ENCODE results near the gene PPIE.

Gene PPIE

GRCh38 chr1:39690794-39691382, 47.8 kb upstream of the PPIE start:
- H4K8ac ChIP-seq (ENCODE audit: low read length): no peak overlapping the region
- H3K4me3 ChIP-seq (ENCODE audit: insufficient read depth in 1 of 2, low read depth in 1 of 2, low read length in 2 of 2): peak overlapping the region in 1 of 2 experiments; percentile 29
- H3K27me3 ChIP-seq (ENCODE audit: control insufficient read depth in 1 of 2, insufficient read depth in 1 of 2, low read length in 2 of 2): peaks cover 92 to 96% of the 10 kb centered on the region in 2 experiments
- no peak overlapping the region for H3K27ac ChIP-seq (ENCODE audit: low read length, poor library complexity, severe bottlenecking)
- no peak overlapping the region for H3K18ac ChIP-seq (ENCODE audit: low read depth in 1 of 2, low read length in 2 of 2)
- H4K91ac ChIP-seq (ENCODE audit: low read length): peak overlapping the region; percentile 45
- WGBS: 50% methylated on average over 7 of the region's 28 CpGs
- H3K4ac ChIP-seq (ENCODE audit: low read depth in 1 of 2, low read length in 2 of 2): no peak overlapping the region
- H2AK5ac ChIP-seq (ENCODE audit: low read length, severe bottlenecking): no peak overlapping the region
- H2BK12ac ChIP-seq (ENCODE audit: low read length in 2 of 2): no peak overlapping the region
- H2BK5ac ChIP-seq (ENCODE audit: low read depth, low read length, poor library complexity, severe bottlenecking): no peak overlapping the region
- no peaks in the 10 kb centered on the region for H3K79me1 ChIP-seq (replicated peaks; ENCODE audit: low read length, poor library complexity, severe bottlenecking)
- no peak overlapping the region for H2AFZ ChIP-seq (ENCODE audit: low read depth, low read length)
- H3K4me2 ChIP-seq (ENCODE audit: low read length, poor library complexity, severe bottlenecking): peak overlapping the region; percentile 43
- no peak overlapping the region for H2BK15ac ChIP-seq (ENCODE audit: low read depth, poor library complexity, severe bottlenecking)
- H3K4me1 ChIP-seq (ENCODE audit: control insufficient read depth, insufficient read depth, low read depth, low read length): peaks cover 14% of the 10 kb centered on the region
- H3K23ac ChIP-seq (ENCODE audit: low read length in 2 of 2): peak overlapping the region in 1 of 2 experiments; percentile 75
- H3K14ac ChIP-seq (ENCODE audit: low read length in 2 of 2): no peak overlapping the region
- H3K9ac ChIP-seq (ENCODE audit: low read length): no peak overlapping the region
- no peak for DNase-seq
- no peaks in the 10 kb centered on the region for H3K9me3 ChIP-seq (ENCODE audit: control insufficient read depth, low read length)
- H3K36me3 ChIP-seq (ENCODE audit: control insufficient read depth in 1 of 2, insufficient read depth in 2 of 2, low read depth in 1 of 2, low read length in 2 of 2): no peaks in the 10 kb centered on the region
- H2BK120ac ChIP-seq (ENCODE audit: low read depth, low read length): no peak overlapping the region

GRCh38 chr1:39691383-39692151, 47.1 kb upstream of the PPIE start, which contains the start of gene HPCAL4:
TSS of gene HPCAL4 (minus strand) at chr1:39691433. CDS start at chr1:39684603, 6,830 bp downstream.
- 21% methylated on average over 28 of the region's 47 CpGs for WGBS
- peak within 1 kb of the TSS; percentile 45 for H4K91ac ChIP-seq (ENCODE audit: low read length)
- no peak within 1 kb of the TSS for H2AK5ac ChIP-seq (ENCODE audit: low read length, severe bottlenecking)
- H3K27ac ChIP-seq (ENCODE audit: low read length, poor library complexity, severe bottlenecking): no peak within 1 kb of the TSS
- H3K23ac ChIP-seq (ENCODE audit: low read length in 2 of 2): peak within 1 kb of the TSS in 1 of 2 experiments; percentile 75
- H2AFZ ChIP-seq (ENCODE audit: low read depth, low read length): no peak within 1 kb of the TSS
- H3K9ac ChIP-seq (ENCODE audit: low read length): no peak within 1 kb of the TSS
- H2BK12ac ChIP-seq (ENCODE audit: low read length in 2 of 2): no peak within 1 kb of the TSS
- H2BK15ac ChIP-seq (ENCODE audit: low read depth, poor library complexity, severe bottlenecking): no peak within 1 kb of the TSS
- H2BK120ac ChIP-seq (ENCODE audit: low read depth, low read length): no peak within 1 kb of the TSS
- peak within 1 kb of the TSS; percentile 43 for H3K4me2 ChIP-seq (ENCODE audit: low read length, poor library complexity, severe bottlenecking)
- peak; percentile 83 for DNase-seq
- no peak within 1 kb of the TSS for H3K4ac ChIP-seq (ENCODE audit: low read depth in 1 of 2, low read length in 2 of 2)
- H3K4me1 ChIP-seq (ENCODE audit: control insufficient read depth, insufficient read depth, low read depth, low read length): peaks cover 14% of the 10 kb centered on the region
- no peak within 1 kb of the TSS for H3K18ac ChIP-seq (ENCODE audit: low read depth in 1 of 2, low read length in 2 of 2)
- peak within 1 kb of the TSS in 1 of 2 experiments; percentile 44 for H3K14ac ChIP-seq (ENCODE audit: low read length in 2 of 2)
- H3K36me3 ChIP-seq (ENCODE audit: control insufficient read depth in 1 of 2, insufficient read depth in 2 of 2, low read depth in 1 of 2, low read length in 2 of 2): no peaks in the 10 kb centered on the region
- H2BK5ac ChIP-seq (ENCODE audit: low read depth, low read length, poor library complexity, severe bottlenecking): no peak within 1 kb of the TSS
- H3K79me1 ChIP-seq (replicated peaks; ENCODE audit: low read length, poor library complexity, severe bottlenecking): no peaks in the 10 kb centered on the region
- no peaks in the 10 kb centered on the region for H3K9me3 ChIP-seq (ENCODE audit: control insufficient read depth, low read length)
- H4K8ac ChIP-seq (ENCODE audit: low read length): no peak within 1 kb of the TSS
- H3K4me3 ChIP-seq (ENCODE audit: insufficient read depth in 1 of 2, low read depth in 1 of 2, low read length in 2 of 2): peak within 1 kb of the TSS in 1 of 2 experiments; percentile 29
- peaks cover 92 to 95% of the 10 kb centered on the region in 2 experiments for H3K27me3 ChIP-seq (ENCODE audit: control insufficient read depth in 1 of 2, insufficient read depth in 1 of 2, low read length in 2 of 2)

GRCh38 chr1:39692152-39693074, 46.3 kb upstream of the PPIE start:
- no peak overlapping the region for H4K91ac ChIP-seq (ENCODE audit: low read length)
- H3K36me3 ChIP-seq (ENCODE audit: control insufficient read depth in 1 of 2, insufficient read depth in 2 of 2, low read depth in 1 of 2, low read length in 2 of 2): no peaks in the 10 kb centered on the region
- no peak overlapping the region for H3K18ac ChIP-seq (ENCODE audit: low read depth in 1 of 2, low read length in 2 of 2)
- peaks cover 14% of the 10 kb centered on the region for H3K4me1 ChIP-seq (ENCODE audit: control insufficient read depth, insufficient read depth, low read depth, low read length)
- no peak overlapping the region for H3K4me3 ChIP-seq (ENCODE audit: insufficient read depth in 1 of 2, low read depth in 1 of 2, low read length in 2 of 2)
- H2AK5ac ChIP-seq (ENCODE audit: low read length, severe bottlenecking): no peak overlapping the region
- no peak overlapping the region for H3K9ac ChIP-seq (ENCODE audit: low read length)
- H3K4me2 ChIP-seq (ENCODE audit: low read length, poor library complexity, severe bottlenecking): no peak overlapping the region
- no peak overlapping the region for H3K14ac ChIP-seq (ENCODE audit: low read length in 2 of 2)
- peaks cover 91 to 95% of the 10 kb centered on the region in 2 experiments for H3K27me3 ChIP-seq (ENCODE audit: control insufficient read depth in 1 of 2, insufficient read depth in 1 of 2, low read length in 2 of 2)
- H3K79me1 ChIP-seq (replicated peaks; ENCODE audit: low read length, poor library complexity, severe bottlenecking): no peaks in the 10 kb centered on the region
- no peak for DNase-seq
- no peaks in the 10 kb centered on the region for H3K9me3 ChIP-seq (ENCODE audit: control insufficient read depth, low read length)
- no peak overlapping the region for H3K4ac ChIP-seq (ENCODE audit: low read depth in 1 of 2, low read length in 2 of 2)
- no peak overlapping the region for H2BK15ac ChIP-seq (ENCODE audit: low read depth, poor library complexity, severe bottlenecking)
- no peak overlapping the region for H3K27ac ChIP-seq (ENCODE audit: low read length, poor library complexity, severe bottlenecking)
- H4K8ac ChIP-seq (ENCODE audit: low read length): no peak overlapping the region
- no peak overlapping the region for H2BK120ac ChIP-seq (ENCODE audit: low read depth, low read length)
- H2BK5ac ChIP-seq (ENCODE audit: low read depth, low read length, poor library complexity, severe bottlenecking): no peak overlapping the region
- H2BK12ac ChIP-seq (ENCODE audit: low read length in 2 of 2): no peak overlapping the region
- H3K23ac ChIP-seq (ENCODE audit: low read length in 2 of 2): peak overlapping the region in 1 of 2 experiments; percentile 32
- 14% methylated on average over 54 of the region's 56 CpGs for WGBS
- no peak overlapping the region for H2AFZ ChIP-seq (ENCODE audit: low read depth, low read length)
